ENCODE data around the gene COBL.

DNA sequence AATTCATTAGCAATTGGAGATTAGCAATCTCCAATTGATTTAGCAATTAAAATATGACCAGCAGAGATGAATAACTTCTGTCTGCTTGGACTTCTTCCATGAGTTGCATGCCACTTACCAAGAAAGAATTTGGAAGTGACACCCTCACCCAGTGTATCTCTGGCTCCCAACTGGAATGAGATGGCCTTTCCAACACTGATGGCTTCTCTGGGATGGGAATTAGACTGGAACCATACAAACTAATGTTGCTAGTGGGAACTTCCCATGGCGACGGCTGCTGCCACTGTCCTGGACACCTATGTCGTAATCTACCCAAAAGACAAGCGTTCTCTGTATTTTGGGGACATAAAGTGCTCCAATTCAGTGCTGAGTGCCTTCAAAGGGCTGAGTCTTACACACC, 192.3 kb downstream of the COBL start:
- no peak for TF ChIP-seq POLR2AphosphoS5 (IDR thresholded peaks at IDR 0.05)
- TF ChIP-seq, protein P1, sequence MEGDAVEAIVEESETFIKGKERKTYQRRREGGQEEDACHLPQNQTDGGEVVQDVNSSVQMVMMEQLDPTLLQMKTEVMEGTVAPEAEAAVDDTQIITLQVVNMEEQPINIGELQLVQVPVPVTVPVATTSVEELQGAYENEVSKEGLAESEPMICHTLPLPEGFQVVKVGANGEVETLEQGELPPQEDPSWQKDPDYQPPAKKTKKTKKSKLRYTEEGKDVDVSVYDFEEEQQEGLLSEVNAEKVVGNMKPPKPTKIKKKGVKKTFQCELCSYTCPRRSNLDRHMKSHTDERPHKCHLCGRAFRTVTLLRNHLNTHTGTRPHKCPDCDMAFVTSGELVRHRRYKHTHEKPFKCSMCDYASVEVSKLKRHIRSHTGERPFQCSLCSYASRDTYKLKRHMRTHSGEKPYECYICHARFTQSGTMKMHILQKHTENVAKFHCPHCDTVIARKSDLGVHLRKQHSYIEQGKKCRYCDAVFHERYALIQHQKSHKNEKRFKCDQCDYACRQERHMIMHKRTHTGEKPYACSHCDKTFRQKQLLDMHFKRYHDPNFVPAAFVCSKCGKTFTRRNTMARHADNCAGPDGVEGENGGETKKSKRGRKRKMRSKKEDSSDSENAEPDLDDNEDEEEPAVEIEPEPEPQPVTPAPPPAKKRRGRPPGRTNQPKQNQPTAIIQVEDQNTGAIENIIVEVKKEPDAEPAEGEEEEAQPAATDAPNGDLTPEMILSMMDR (IDR thresholded peaks at IDR 0.05), result no peak
- no peak for TF ChIP-seq EP300 (IDR thresholded peaks at IDR 0.05)
- no peak for TF ChIP-seq POLR2A (IDR thresholded peaks at IDR 0.05)

Data from suprapubic skin (tissue), 4 donors.